H7 (cell line): ENCODE data around the gene KCTD6. TPM values are rescaled to one million over a fixed set of nuclear protein-coding genes. Genes with fewer than 3 reads are reported as not detected.
A peak's percentile ranks its signal among the peaks of the same experiment; 100 is the strongest.

Source experiments
- DNase-seq: peaks from one replicate; pipeline ENCODE4 v3.0.0; 2012
- H3K27me3 ChIP-seq: 2 replicates; pipeline ENCODE4 v1.6.0; 2011; ENCODE audit warnings: mild to moderate bottlenecking, low read length; ENCODE audit not compliant: control insufficient read depth, insufficient read depth
- H3K36me3 ChIP-seq: replicated peaks from 2 replicates; pipeline ENCODE4 v1.5.1; 2011; ENCODE audit warnings: low read length; ENCODE audit not compliant: control insufficient read depth, insufficient read depth
- H3K4me3 ChIP-seq: 2 replicates; pipeline ENCODE4 v1.5.1; 2011; ENCODE audit warnings: low read depth, mild to moderate bottlenecking, control low read depth, low read length, moderate library complexity; ENCODE audit not compliant: insufficient read depth
- total RNA-seq: library from RNA; depleted of rRNA; stranded (reverse); fragments of >200 nt; shearing (Covaris generic); gene quantifications from 2 replicates; pipeline ENCODE4 v1.2.3, GENCODE V29; 2014; rRNA removed

KCTD6 gene
- 22.9 and 24.7 TPM in 2 replicates for total RNA-seq

GRCh38 chr3:58491506-58492402 lies at the start of gene KCTD6:
Gene KCTD6 (plus strand): TSS chr3:58492096. CDS start chr3:58498756, 6,660 bp downstream.
- peak; percentile 97 for DNase-seq
- Histone ChIP-seq H3K4me3 (peak within 1 kb of the TSS; percentile 75), H3K36me3 (no peaks in the 10 kb centered on the region), H3K27me3 (no peaks in the 10 kb centered on the region; the same call in 1 of the 2 replicates)

GRCh38 chr3:58452176-58452575 lies 39.7 kb upstream of the KCTD6 start:
- no peak overlapping the region for H3K4me3 ChIP-seq

GRCh38 chr3:58459160-58459559 lies 32.7 kb upstream of the KCTD6 start:
- Histone ChIP-seq H3K36me3 (no peaks in the 10 kb centered on the region), H3K27me3 (no peaks in the 10 kb centered on the region), H3K4me3 (no peak overlapping the region)
- no peak for DNase-seq

More at GRCh38 chr3:58452176-58452575, 39.7 kb upstream of the KCTD6 start:
- Histone ChIP-seq H3K36me3 (no peaks in the 10 kb centered on the region), H3K27me3 (no peaks in the 10 kb centered on the region)
- DNase-seq, result no peak

GRCh38 chr3:58462829-58463180 lies 29.1 kb upstream of the KCTD6 start:
- H3K4me3 ChIP-seq, result no peak overlapping the region
- H3K36me3 ChIP-seq, result no peaks in the 10 kb centered on the region
- DNase-seq, result peak; percentile 71
- H3K27me3 ChIP-seq, result no peaks in the 10 kb centered on the region

GRCh38 chr3:58463181-58463941 lies 28.5 kb upstream of the KCTD6 start:
- H3K36me3 ChIP-seq, result no peaks in the 10 kb centered on the region
- peak; percentile 83 for DNase-seq
- no peak overlapping the region for H3K4me3 ChIP-seq
- no peaks in the 10 kb centered on the region for H3K27me3 ChIP-seq

GRCh38 chr3:58463942-58464271 lies 28.0 kb upstream of the KCTD6 start:
- H3K27me3 ChIP-seq, result no peaks in the 10 kb centered on the region
- no peaks in the 10 kb centered on the region for H3K36me3 ChIP-seq
- no peak for DNase-seq
- H3K4me3 ChIP-seq, result no peak overlapping the region

GRCh38 chr3:58464866-58465265 lies 27.0 kb upstream of the KCTD6 start:
- no peaks in the 10 kb centered on the region for H3K36me3 ChIP-seq
- no peak overlapping the region for H3K4me3 ChIP-seq
- H3K27me3 ChIP-seq, result no peaks in the 10 kb centered on the region
- DNase-seq, result no peak

GRCh38 chr3:58466899-58467563 lies 24.9 kb upstream of the KCTD6 start:
- DNase-seq, result no peak
- Histone ChIP-seq H3K36me3 (no peaks in the 10 kb centered on the region), H3K4me3 (no peak overlapping the region), H3K27me3 (no peaks in the 10 kb centered on the region)

GRCh38 chr3:58469096-58469495 lies 22.8 kb upstream of the KCTD6 start:
- H3K4me3 ChIP-seq, result no peak overlapping the region
- no peaks in the 10 kb centered on the region for H3K27me3 ChIP-seq
- no peak for DNase-seq
- no peaks in the 10 kb centered on the region for H3K36me3 ChIP-seq

- no peak overlapping the region for H3K4me3 ChIP-seq
- H3K27me3 ChIP-seq, result no peaks in the 10 kb centered on the region; the same call in 1 of the 2 replicates
- DNase-seq, result no peak
- H3K36me3 ChIP-seq, result no peaks in the 10 kb centered on the region
These were observed 21.4 kb upstream of the KCTD6 start for GRCh38 chr3:58470363-58471024.

- no peak overlapping the region for H3K4me3 ChIP-seq
- DNase-seq, result no peak
- H3K36me3 ChIP-seq, result no peaks in the 10 kb centered on the region
- H3K27me3 ChIP-seq, result no peaks in the 10 kb centered on the region; the same call in 1 of the 2 replicates
These were observed 20.6 kb upstream of the KCTD6 start for GRCh38 chr3:58471025-58471887.

GRCh38 chr3:58473275-58473674 lies 18.6 kb upstream of the KCTD6 start:
- no peak for DNase-seq
- H3K27me3 ChIP-seq, result no peaks in the 10 kb centered on the region; the same call in 1 of the 2 replicates
- H3K36me3 ChIP-seq, result no peaks in the 10 kb centered on the region
- no peak overlapping the region for H3K4me3 ChIP-seq

GRCh38 chr3:58474348-58474911 lies 17.5 kb upstream of the KCTD6 start:
- no peak for DNase-seq
- H3K27me3 ChIP-seq, result no peaks in the 10 kb centered on the region; the same call in 1 of the 2 replicates
- no peak overlapping the region for H3K4me3 ChIP-seq
- no peaks in the 10 kb centered on the region for H3K36me3 ChIP-seq
